Activated naive CD8-positive, alpha-beta T cell treated with anti-CD3 and anti-CD28 coated beads, Interleukin-2, amount 50 U/mL, for 16 hours (primary cell): ENCODE results near the gene TRIM29.
"Not testable (repeated sequence)": the region's sequence is repeated elsewhere in the genome, so short reads cannot be mapped to it uniquely, and the experiment has no call there.

ENCODE experiments used
- DNase-seq: peaks from one replicate; pipeline ENCODE4 v3.0.0-alpha.2; 2020; ENCODE audit warnings: low read depth, low spot score

Gene TRIM29

DNA sequence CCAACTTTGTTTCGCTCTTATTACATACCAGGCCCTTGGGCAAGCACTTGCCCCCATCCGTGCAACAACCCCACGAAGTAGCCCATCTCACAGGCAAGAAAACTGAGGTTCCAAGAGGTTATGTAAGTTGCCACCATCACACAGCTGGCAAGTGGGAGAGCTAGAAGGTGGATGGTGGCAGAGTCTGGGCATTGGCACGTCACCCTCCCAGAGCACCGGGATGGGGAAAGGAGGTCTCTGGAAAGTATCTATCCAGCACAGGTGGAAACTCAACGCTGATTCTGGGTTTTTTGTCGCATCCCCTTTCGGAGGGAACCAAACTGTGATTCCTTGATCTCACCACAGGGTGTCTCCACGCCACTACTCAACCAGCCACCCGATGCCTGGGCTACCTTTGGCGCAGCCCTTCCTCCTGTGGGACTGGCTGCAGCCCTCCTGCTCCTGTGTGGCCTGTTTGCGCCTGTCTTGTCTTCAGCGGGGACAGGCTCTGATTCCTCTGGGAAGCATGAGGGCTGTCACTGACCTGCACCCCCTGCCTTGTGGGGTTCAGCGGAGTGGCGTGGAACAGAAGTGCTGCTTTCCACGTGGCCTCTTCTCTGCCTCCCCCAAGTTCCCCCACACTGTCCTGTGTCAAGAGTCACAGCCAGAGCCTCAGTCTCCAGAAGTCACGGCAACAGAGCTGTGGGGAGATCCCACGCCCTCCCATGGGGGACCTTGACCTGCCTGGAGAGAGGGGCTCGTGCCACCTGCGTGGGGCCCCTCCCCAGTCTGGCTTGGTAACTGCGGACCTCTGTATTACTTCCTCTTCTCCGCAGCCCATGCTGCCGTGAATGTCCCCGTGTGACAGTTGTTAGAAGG, 34.4 kb upstream of the TRIM29 start:
- DNase-seq = no peak

DNA sequence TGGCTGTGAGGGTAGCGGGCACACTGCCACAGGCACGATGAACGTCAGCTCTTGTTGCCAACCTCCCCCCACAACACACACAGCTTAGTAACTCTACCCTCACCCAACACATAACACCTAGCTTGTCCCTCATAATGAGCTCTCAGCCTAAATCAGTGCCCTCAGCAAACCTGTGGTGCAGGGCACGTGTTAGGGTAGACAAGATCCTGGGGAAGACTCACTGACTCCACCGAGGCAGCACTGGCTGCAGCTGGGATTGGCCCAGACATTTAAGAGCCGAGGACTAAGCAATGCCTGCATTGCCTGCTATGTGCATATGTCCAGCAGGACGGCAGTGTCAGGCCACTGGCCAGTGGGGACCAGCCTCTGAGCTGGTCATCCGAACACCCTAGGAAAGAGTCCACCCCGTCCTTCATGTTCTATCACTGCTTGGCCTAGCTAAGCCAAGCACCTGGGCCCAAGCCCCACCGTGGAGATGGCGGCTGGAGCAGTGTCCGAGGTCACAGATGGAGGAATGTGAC, 32.9 kb upstream of the TRIM29 start:
- no peak for DNase-seq

DNA sequence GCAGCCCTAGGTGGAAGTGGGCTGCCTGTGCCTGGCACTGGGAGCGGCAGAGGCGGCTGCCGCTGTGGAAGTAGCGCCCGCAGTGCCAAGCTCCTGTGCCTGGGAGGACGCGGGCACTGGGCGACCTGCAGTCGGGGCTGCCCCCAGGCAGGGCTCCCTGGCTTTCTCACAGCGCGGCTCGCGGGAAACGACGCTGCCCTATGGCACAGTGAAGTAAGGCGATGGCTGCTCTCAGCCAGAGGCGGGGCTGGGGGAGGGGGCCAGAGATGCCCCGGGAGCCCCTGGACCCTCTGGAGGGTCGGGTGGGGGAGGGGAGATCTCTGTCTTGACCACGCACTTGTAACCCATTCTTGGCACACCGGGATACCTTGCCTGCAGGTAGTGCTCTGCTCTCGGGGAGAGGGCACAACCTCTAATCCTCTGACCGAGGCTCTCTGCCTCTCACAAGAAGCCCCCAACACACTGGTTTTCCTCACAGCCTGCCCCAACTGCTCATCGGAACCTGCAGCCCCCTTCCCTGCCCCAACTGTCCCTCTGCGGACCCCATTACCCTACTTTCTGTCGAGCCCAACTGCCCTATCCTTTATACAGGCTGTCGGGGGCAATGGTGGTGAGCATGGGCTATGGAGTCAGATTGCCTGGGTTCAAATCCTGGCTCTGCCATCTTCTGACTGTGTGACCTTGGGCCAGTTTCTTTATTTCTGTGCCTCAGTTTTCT, 32.2 kb upstream of the TRIM29 start:
- no peak for DNase-seq

GRCh38 chr11:120168960-120169681, 31.2 kb upstream of the TRIM29 start:
- DNase-seq = peak; percentile 33

GRCh38 chr11:120168108-120168959, 30.4 kb upstream of the TRIM29 start:
- DNase-seq = no peak

GRCh38 chr11:120167659-120168058, 29.7 kb upstream of the TRIM29 start:
- no peak for DNase-seq

- DNase-seq = no peak
These were observed 22.5 kb upstream of the TRIM29 start for GRCh38 chr11:120160436-120160835.

DNA sequence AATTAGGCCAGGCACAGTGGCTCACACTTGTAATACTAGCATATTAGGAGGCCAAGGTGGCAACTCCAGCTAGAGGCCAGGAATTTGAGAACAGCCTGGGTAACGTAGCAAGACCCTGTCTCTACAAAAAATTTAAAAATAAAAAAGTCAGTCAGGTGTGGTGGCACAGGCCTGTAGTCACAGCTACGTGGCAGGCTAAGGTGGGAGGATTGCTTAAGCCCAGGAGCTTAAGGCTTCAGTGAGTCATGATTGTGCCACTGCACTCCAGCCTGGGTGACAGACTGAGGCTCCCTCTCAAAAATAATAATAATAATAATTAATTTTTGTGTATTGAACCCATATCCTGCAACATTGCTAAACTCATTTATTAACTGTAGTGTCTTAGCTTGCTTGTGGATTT, 15.3 kb upstream of the TRIM29 start:
- DNase-seq = no peak

GRCh38 chr11:120151536-120151935, 13.6 kb upstream of the TRIM29 start:
- no peak for DNase-seq

GRCh38 chr11:120149246-120149645, 11.3 kb upstream of the TRIM29 start:
- no peak for DNase-seq

DNA sequence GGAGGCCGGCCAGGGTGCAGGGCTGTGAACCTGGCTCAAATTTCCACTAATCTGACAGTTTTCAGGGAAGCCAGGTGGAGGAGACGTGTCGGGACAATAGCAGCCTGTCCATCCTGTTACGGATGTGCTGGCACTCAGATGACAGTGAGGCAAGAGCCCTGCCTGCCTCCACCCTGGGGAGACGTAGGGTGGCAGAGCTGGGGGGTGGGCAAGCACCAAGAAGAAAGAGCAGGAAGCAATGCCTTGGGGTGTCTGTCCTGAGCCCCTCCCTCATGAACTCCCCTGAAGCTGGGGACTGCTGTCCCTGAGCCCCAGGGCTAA, 10.0 kb upstream of the TRIM29 start:
- no peak for DNase-seq

DNA sequence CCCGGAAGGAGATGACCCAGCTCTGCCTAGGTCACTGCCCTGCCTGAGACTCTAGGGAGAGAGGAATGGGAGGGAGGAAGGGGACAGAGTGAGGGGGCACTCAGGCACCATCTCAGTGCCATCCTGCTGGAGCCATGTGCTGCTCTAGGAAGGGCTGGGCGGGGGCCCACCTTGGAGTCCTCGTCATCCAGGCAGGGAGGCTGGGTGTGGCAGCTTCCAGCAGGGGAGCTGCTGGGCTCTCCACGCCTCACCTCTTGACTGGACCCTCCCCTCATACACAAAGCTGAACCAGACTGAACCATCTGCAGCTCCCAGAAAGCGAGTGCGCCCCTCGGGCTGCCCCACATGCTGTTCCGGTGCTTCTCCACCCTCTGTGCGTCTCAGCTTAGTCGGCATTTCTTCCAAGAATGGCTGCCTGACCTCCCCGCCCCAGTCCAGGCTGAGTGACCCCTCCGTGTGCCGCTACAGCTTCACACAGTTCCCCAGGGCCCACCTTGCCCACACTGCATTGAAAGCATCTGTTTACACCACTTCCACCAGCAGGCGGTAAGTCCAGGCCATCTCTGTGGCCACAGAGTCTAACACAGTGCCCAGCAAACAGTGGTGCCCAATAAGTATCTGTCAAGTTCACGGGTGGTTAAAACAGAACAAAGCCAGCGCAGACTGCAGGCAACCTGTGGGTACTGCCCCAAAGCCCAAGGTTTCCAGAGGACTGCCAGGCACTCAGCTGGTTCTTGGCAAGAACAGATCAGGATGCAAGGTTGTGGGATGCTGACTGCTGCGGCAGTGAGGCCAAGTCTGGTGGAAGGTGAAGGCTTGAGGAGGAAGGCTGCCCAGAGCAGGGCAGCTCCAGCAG, 9.4 kb upstream of the TRIM29 start:
- DNase-seq = no peak

DNA sequence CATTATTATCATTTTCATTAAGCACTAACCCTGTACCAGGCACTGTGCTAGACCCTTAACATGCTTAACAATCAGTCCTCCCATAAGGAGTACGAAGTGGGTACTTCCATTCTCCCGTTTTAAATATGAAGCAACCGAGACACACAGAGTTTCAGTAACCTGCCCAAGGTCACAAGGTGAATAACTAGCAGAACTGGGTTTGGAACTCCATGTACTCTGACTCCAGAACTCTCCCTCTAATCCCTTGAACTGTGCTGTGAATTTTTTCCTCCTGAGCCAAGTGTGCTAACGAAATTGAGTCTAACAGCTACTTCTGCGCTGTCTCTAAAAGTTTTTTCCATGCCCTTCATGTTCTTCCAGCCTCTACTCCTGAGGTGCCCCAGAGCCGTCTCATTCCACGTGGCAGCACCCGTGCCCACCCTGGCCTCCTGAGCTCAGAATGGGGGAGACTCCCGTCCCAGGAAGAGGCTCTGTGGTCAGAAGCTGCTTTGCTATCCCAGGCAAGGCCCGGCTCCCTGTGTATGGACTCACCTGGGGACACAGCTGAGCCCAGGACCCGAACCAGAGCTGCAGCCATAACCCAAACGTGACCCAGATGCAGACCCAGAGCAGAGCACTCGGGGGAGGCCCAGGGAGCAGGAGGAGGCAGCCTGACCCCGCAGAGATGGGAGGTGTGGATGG, 8.6 kb upstream of the TRIM29 start:
- no peak for DNase-seq

DNA sequence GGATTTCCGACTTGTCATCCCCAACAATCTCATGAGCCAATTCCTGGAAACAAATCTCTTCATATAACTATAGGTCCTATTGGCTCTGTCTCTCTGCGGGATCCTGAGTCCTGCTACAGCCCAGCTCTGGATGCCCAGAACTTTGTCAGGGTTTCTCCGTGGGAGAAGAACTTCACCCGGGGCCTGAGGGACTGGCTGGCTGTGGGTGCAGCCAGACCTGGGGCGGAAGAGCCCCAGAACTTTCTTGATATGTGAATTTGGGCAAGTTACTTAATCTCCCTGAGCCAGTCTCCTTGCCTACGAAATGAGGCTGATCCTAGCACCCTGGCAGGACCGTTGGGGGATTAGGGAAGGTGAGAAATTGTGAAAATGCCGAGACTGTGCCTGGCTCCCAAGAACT, 6.6 kb upstream of the TRIM29 start:
- DNase-seq = no peak

- DNase-seq = not testable (repeated sequence)
These were observed 5.6 kb upstream of the TRIM29 start for GRCh38 chr11:120143472-120143871.

GRCh38 chr11:120142441-120143100, 4.7 kb upstream of the TRIM29 start:
- DNase-seq = no peak

- no peak for DNase-seq
These were observed 4.0 kb upstream of the TRIM29 start for GRCh38 chr11:120141768-120142423.

DNA sequence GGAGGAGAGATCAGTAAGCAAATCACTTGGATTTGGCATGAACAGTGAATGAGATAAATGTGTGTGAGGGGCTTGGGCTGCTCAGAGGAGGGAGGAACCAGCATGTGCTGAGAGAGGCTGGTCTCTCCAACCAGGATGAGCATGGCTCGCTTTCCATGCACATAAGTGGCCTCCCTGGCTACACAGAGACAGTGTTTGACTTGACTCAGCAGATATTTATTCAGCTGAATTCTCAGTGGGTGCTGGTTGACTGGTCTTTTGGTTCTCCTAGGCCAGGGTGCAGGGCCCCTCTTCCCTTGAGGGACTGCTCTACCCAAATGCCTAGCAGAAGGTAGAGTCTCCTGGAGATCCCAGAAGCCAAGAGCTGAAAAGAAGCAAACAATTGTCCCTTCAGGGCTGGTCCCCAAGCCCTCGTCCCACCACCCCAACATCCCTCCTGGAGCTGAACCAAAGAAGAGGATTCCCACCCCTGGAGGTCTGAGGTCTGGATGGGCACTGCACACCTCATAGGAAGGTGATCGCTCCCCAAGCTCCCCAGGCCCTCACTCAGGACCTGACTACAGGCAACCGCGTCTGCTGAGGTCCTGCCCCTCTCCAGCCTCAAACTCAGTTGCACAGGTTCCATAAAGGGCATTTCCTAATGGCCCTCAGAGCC, 3.3 kb upstream of the TRIM29 start:
- DNase-seq = no peak
